COR-L47 (cell line): ENCODE results near the gene MPV17.

Experiments
- DNase-seq: peaks from one replicate; lab custom pipeline; 2025; lab: John Stamatoyannopoulos, UW

MPV17 gene

GRCh38 chr2:27264753-27265535 is 58.0 kb downstream of the MPV17 start:
- peak; percentile 82 for DNase-seq

DNA sequence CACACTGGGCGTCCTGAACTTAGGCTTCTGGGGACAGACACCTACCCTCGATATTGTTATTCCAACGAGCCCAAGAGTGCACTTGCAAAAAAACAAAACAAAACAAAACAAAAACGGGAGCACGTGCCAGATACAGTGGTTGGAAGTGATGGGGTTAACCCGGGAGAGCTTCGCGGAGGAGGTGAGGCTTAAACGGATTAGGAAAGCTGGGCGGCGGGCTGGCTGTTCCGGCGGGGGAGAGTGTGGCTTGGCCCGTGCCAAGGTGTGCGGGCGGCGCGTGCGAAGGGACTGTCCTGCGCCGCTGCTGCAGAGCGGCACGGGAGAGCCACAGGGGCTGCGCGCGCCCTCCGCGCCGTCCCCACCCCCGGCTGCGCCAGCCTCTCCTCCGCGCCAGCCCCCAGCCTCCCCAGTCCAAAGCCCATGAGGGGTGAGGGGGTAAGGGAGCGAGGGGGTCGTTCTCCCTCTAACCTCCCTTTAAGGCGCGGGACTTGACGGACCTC is 58.6 kb downstream of the MPV17 start:
- DNase-seq, result no peak

DNA sequence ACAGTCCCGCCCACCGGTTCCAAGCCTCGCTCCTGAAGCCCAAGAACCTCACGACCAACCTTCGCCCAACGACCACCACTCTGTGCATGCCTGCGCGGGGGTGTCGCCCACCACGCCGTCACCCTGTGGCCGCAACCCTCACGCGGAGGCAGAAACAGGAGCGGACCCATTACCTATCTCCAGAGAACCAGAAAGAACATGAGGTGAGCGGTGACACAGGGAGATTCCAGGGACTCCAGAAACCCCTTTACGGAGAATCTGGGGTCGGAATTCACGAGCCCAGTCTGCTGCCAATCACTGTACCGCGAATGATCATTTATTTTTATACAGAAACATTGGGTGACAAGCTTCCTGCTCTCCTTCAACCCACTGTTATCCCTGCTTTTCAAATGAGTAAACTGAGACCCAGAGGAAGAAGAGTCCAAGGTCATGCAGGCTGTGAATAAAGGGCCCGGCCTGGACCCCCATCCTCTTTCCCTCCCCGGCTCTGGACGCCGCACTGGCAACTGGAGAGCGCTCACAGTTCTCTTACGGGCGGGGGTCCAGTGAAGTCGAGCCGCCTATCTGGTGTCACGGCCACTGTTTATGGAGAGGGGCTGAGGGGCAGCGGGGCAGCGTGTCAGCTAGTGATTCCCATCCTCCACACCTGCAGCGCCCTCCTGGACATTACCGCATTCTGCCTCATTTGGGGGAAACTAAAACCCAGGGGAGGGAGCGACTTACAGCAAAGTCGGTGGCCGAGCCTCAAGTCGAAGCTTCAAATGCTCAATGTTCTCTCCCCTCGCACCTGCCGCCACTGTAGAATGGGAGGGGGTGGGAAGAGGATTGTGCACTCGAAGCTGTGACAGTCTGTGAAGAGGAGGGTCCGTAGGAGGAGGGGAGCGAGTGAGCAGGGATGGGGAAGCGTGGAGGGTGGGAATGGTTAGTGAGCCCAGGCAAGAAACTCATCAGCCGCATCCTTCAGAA is 59.3 kb downstream of the MPV17 start:
- no peak for DNase-seq

DNA sequence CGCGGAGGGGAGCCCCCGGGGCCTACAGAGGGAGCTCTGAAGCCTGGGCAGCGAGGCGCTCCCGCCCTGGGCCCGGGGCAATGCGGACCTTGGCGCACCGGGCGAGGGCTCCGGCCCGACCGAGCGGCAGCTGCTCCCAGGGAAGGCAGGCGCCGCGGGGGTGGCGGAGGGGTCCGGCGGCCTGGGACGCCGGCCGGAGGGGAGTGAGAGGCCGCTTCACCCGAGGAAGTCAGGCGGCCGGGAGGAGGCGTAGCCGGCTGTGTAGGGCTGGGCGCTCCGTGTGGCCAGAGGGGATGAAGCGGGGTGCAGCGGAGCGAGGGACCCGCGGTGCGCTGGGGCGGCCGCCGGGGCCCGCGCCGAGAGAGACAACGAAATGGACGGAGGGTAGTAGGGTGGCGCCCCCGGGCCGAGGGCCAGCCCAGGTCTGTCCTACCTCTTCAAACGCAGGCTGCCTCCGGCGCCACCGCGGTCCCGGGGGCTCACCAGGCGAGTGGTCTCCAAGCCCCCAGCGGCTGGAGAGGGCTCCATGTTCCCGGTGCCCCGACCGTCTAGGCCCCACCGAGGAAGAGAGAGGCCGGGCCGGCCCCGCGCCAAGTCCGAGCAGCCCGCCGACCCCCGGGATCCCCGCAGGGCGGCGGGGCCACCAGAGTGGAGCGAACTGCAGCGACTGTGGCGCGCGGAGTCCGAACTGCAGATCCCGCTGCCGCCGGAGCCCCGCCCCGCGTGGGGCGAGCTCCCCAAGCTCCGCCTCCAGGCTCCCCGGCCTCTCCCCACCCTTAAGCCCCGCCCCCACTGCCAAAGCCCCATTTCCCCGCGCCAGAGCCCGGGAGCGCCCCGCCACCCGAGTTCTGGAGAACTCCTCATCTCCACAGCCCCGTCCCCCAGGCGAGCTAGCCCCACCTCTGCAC is 60.3 kb downstream of the MPV17 start, which contains the start of gene SLC30A3:
Gene SLC30A3, minus strand, starts transcription at position 669 of the 908 bp plus-strand sequence. Its CDS starts 141 bp downstream, at position 528.
- peak; percentile 41 for DNase-seq

DNA sequence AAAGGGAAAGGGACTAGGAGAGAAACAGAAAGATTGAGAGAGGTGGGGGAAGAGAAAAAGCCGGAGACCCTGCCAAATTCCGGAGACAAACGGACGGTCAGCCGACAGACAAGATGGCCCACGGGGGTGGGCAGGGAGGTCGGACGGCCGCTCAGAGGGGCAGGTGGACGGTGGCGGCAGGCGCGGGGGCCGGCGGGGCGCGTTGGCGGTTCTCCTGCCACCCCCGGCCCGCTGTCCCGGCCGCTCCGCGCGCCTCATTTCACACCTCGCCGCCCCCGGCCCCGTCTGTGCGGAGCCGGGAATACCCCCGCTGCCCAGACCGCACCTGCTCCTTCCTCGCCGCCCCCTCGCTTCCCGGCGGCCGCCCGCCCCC is 61.0 kb downstream of the MPV17 start:
- no peak for DNase-seq

DNA sequence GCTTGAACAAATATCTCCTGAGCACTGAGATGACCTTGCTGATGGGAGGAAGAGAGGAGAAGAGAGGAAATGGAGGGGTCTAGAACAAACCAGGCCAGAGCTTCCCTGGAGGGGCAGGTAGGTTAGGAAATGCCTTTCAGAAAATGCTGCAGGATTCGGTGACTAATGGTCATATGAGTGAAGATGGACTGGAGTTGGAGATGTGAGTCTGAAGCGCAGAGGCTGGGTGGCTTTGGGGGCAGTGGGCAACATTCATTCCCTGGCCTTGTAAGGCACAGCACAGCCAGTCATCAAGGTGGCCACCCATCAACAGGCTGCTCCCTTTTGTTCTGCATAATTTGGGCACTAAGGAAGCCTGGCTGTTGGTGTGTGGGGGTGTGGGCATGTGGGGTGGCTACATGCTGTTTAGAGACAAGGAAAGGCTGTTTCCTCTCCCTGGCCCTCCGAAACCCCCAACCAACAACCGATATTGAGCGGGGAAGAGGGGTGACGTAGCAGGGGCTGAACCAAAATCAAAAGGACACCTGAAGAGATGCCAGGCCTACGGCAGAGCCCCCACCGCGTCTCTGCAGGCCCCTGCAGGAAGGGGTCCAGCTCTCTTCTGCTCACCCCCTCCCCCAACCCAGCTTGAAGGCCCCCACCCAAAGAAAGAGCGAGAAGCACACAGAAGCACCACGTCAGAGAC is 61.5 kb downstream of the MPV17 start:
- DNase-seq, result no peak
